K562 (cell line): Measurements from ENCODE around the gene PPP1R3G. TPM values are rescaled to one million over a fixed set of nuclear protein-coding genes. Genes with fewer than 3 reads are reported as not detected.

ENCODE experiments used
- ATAC-seq: fragments of 200-7000 bp; cut with Tn5 transposase; 3 replicates; pipeline ENCODE4 v1.9.1; 2020; ENCODE audit warnings: moderate library complexity
- BruUV-seq: library from RNA; stranded (reverse); fragments of 400-500 nt; replicated peaks from 2 replicates; lab custom pipeline; 2021; lab: Mats Ljungman, UMichigan
- CTCF ChIA-PET: fragments of 300-600 bp; formaldehyde crosslinking; extraction: SDS; loops from one replicate; lab custom pipeline; 2021; ENCODE audit warnings: low intra/inter-chr PET ratio; lab: Yijun Ruan, JAX
- POLR2A ChIA-PET: fragments of 300-600, 350-650 bp; sonication (Branson Sonifier 250); formaldehyde crosslinking; extraction: SDS; loops from one replicate; lab custom pipeline; 2021; ENCODE audit warnings: antibody characterized with exemption, inconsistent platforms; lab: Yijun Ruan, JAX
- DNase-seq, 4 experiments: peaks; one replicate each; pipeline versions ENCODE4 v3.0.0 to v3.0.0-alpha.2; 2011 to 2018; ENCODE audit warnings: low spot score in 3 of 4, mixed read lengths in 3 of 4; ENCODE audit errors: extremely low read depth in 1 of 4
- FAIRE-seq: peaks from 2 replicates; lab custom pipeline; 2011; peaks lifted over from hg19 to GRCh38; lab: Jason Lieb, UNC
- H2AFZ ChIP-seq: 2 replicates; pipeline ENCODE4 v1.6.0; 2011; ENCODE audit warnings: low read depth, low read length, control low read depth, inconsistent platforms
- H3K27ac ChIP-seq: fragments of 200-600 bp; 3 replicates; pipeline ENCODE4 v1.8.0; 2011; ENCODE audit warnings: low read depth, mild to moderate bottlenecking, control low read depth, inconsistent platforms, low read length, moderate library complexity, mixed read lengths; ENCODE audit errors: extremely low read depth
- H3K27me3 ChIP-seq, 2 experiments: fragments of 300-600 bp in 1 of 2; 2 replicates in 1 of 2; 3 replicates in 1 of 2; pipeline versions ENCODE4 v1.6.0 to v1.8.0; 2011; ENCODE audit warnings: inconsistent platforms in 2 of 2, low read length in 2 of 2, mild to moderate bottlenecking in 1 of 2, mixed read lengths in 1 of 2, moderate library complexity in 1 of 2; ENCODE audit not compliant: control insufficient read depth in 2 of 2, insufficient read depth in 2 of 2
- H3K36me3 ChIP-seq: fragments of 300-600 bp; 3 replicates; pipeline ENCODE4 v1.8.0; 2011; ENCODE audit warnings: mild to moderate bottlenecking, low read length, inconsistent platforms; ENCODE audit not compliant: control insufficient read depth, insufficient read depth
- H3K4me1 ChIP-seq, 2 experiments: fragments of 200-600 bp in 1 of 2; replicated peaks in 1 of 2; 2 replicates in 1 of 2; 3 replicates in 1 of 2; pipeline versions ENCODE4 v1.5.1 to v1.8.0; 2011; ENCODE audit warnings: inconsistent platforms in 2 of 2, low read length in 2 of 2, mild to moderate bottlenecking in 1 of 2, mixed read lengths in 1 of 2, moderate library complexity in 1 of 2; ENCODE audit not compliant: control insufficient read depth in 2 of 2, insufficient read depth in 2 of 2
- H3K4me2 ChIP-seq: 2 replicates; pipeline ENCODE4 v1.6.1; 2011; ENCODE audit warnings: low read length, control low read depth, inconsistent platforms, mixed read lengths; ENCODE audit not compliant: insufficient read depth
- H3K4me3 ChIP-seq: fragments of 200-600 bp; sonication (generic), shearing (Covaris generic); 2 replicates; pipeline ENCODE4 v1.5.1; 2016; ENCODE audit warnings: control low read depth, inconsistent platforms
- H3K79me2 ChIP-seq: fragments of 200-600 bp; 3 replicates; pipeline ENCODE4 v1.8.0; 2011; ENCODE audit warnings: low read length, inconsistent platforms; ENCODE audit not compliant: control insufficient read depth, insufficient read depth
- H3K9ac ChIP-seq, 2 experiments: 2 replicates each; pipeline versions ENCODE4 v1.6.0 to v1.6.1; 2011; ENCODE audit warnings: low read depth in 2 of 2, low read length in 2 of 2, control low read depth in 1 of 2, inconsistent platforms in 1 of 2, mild to moderate bottlenecking in 1 of 2, mixed read lengths in 1 of 2; ENCODE audit not compliant: insufficient read depth in 1 of 2
- H3K9me1 ChIP-seq: one replicate; pipeline ENCODE4 v1.6.0; 2011; ENCODE audit warnings: inconsistent platforms, mild to moderate bottlenecking, low read length, moderate library complexity; ENCODE audit not compliant: control insufficient read depth, insufficient read depth
- H3K9me3 ChIP-seq: replicated peaks from 2 replicates; pipeline ENCODE4 v1.5.1; 2011; ENCODE audit warnings: low read depth, low read length, inconsistent platforms; ENCODE audit not compliant: control insufficient read depth, insufficient read depth
- H4K20me1 ChIP-seq: replicated peaks from 2 replicates; pipeline ENCODE4 v1.6.1; 2011; ENCODE audit warnings: low read length, inconsistent platforms, mixed read lengths; ENCODE audit not compliant: control insufficient read depth, insufficient read depth
- ETV1 ChIP-seq: fragments of 450-650 bp; conservative IDR thresholded peaks from 2 replicates; pipeline ENCODE4 v1.6.1; 2016; ENCODE audit warnings: missing genetic modification characterization, control low read depth, low read depth, missing compliant biosample characterization
- GATA2 ChIP-seq: sonication (generic); formaldehyde crosslinking; IDR thresholded peaks from 2 replicates; pipeline ENCODE4 v1.4.0; 2020; ENCODE audit warnings: mild to moderate bottlenecking, missing genetic modification reagents
- RNF2 ChIP-seq: sonication (generic); IDR thresholded peaks from 2 replicates; pipeline ENCODE4 v1.6.1; 2016
- SIRT6 ChIP-seq: IDR thresholded peaks from one replicate; pipeline ENCODE4 v1.6.1; 2012; ENCODE audit warnings: low read depth, mild to moderate bottlenecking, control low read depth, inconsistent platforms, low read length, moderate library complexity
- ZNF551 ChIP-seq: fragments of 250-450 bp; sonication (Bioruptor Pico); IDR thresholded peaks from 2 replicates; pipeline ENCODE4 v1.5.0; 2021; ENCODE audit warnings: mild to moderate bottlenecking, moderate library complexity
- WGBS: fragments of 100-300 bp; shearing (Covaris generic); methylation state at CpG from one replicate; pipeline ENCODE4 v1.1.6; 2016; ENCODE audit warnings: low coverage, mixed read lengths; ENCODE audit not compliant: insufficient coverage; ENCODE audit errors: missing lambda C conversion rate; 5-methylcytosine and 5-hydroxymethylcytosine counted together
- in situ Hi-C: fragments of 300-500 bp; cut with MboI; formaldehyde crosslinking; loops from 4 replicates; pipeline ENCODE4 v1.15.0; 2018; ENCODE audit warnings: inconsistent platforms, mixed read lengths
- intact Hi-C: fragments of 100-400 bp; cut with micrococcal nuclease; formaldehyde crosslinking; loops from 2 replicates; pipeline ENCODE4 v1.14.2; 2022
- polyA plus RNA-seq, 8 experiments: library from polyadenylated mRNA; depleted of rRNA in 4 of 8; stranded (reverse) in 5 of 8; unstranded in 3 of 8; fragments of >200 nt; fragmentation: Nextera tagmentation in 2 of 8; fragmentation: Illumina TruSeq in 1 of 8; extraction: Ambion mirVana in 2 of 8; extraction: Trizol in 1 of 8; gene quantifications; 2 replicates each; pipeline versions ENCODE4 v1.2.1 to v1.2.3, GENCODE V29; 2011 to 2014; ENCODE audit warnings: inconsistent platforms in 1 of 8, missing spikeins in 1 of 8
- total RNA-seq, 7 experiments: library from RNA; depleted of rRNA in 6 of 7; stranded (reverse); fragments of >200 nt in 6 of 7; fragmentation: Illumina TruSeq in 2 of 7; extraction: Trizol in 2 of 7; gene quantifications; 2 replicates each; pipeline versions ENCODE4 v1.2.1 to v1.2.3, GENCODE V29; 2011 to 2021; ENCODE audit warnings: low replicate concordance in 1 of 7
- TF ChIP-seq, protein P1 (sequence below): fragments of 450-650 bp; IDR thresholded peaks from 2 replicates; pipeline ENCODE4 v1.6.1; 2018; ENCODE audit not compliant: partially characterized antibody
- TF ChIP-seq, protein P2 (sequence below): sonication (generic); formaldehyde crosslinking; IDR thresholded peaks from 2 replicates; pipeline ENCODE4 v1.8.0; 2022; ENCODE audit warnings: missing genetic modification reagents, mild to moderate bottlenecking, borderline replicate concordance
- TF ChIP-seq, protein P3 (sequence below): fragments of 450-650 bp; IDR thresholded peaks from 2 replicates; pipeline ENCODE4 v1.6.1; 2016; ENCODE audit warnings: low read depth

PPP1R3G gene
- total and polyA plus RNA-seq, 9 of the 15 experiments (the other 6 are each of a cell fraction or from before 2014, with no cell fraction given): 0.01 to 0.13 (median 0.01) TPM; not detected in 4

DNA sequence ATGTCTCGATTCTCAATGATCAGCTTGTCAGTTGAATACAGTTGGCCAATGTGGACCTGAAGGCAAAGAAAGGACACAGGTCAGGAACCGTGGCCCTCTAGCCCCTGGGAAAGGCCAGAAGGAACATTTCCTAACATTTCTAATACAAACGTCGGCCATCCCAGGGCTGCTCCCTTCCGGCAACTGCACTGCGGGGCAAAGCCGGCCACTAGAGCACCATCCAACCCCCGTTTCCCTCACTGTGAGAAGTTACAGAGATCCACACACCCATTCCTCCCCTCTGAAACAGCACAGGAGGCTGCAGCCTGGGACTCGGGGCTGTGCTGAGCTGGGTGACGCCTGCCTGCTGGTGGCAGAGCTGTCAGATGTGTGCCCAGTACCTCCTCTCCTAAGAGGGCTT lies 24.3 kb downstream of the PPP1R3G start (continued):
- TF ChIP-seq, protein P1, sequence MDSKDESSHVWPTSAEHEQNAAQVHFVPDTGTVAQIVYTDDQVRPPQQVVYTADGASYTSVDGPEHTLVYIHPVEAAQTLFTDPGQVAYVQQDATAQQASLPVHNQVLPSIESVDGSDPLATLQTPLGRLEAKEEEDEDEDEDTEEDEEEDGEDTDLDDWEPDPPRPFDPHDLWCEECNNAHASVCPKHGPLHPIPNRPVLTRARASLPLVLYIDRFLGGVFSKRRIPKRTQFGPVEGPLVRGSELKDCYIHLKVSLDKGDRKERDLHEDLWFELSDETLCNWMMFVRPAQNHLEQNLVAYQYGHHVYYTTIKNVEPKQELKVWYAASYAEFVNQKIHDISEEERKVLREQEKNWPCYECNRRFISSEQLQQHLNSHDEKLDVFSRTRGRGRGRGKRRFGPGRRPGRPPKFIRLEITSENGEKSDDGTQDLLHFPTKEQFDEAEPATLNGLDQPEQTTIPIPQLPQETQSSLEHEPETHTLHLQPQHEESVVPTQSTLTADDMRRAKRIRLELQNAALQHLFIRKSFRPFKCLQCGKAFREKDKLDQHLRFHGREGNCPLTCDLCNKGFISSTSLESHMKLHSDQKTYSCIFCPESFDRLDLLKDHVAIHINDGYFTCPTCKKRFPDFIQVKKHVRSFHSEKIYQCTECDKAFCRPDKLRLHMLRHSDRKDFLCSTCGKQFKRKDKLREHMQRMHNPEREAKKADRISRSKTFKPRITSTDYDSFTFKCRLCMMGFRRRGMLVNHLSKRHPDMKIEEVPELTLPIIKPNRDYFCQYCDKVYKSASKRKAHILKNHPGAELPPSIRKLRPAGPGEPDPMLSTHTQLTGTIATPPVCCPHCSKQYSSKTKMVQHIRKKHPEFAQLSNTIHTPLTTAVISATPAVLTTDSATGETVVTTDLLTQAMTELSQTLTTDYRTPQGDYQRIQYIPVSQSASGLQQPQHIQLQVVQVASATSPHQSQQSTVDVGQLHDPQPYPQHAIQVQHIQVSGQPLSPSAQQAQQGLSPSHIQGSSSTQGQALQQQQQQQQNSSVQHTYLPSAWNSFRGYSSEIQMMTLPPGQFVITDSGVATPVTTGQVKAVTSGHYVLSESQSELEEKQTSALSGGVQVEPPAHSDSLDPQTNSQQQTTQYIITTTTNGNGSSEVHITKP: no peak
- TF ChIP-seq, protein P2, sequence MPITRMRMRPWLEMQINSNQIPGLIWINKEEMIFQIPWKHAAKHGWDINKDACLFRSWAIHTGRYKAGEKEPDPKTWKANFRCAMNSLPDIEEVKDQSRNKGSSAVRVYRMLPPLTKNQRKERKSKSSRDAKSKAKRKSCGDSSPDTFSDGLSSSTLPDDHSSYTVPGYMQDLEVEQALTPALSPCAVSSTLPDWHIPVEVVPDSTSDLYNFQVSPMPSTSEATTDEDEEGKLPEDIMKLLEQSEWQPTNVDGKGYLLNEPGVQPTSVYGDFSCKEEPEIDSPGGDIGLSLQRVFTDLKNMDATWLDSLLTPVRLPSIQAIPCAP (CRISPR knock-in tag): no peak
- TF ChIP-seq RNF2 (no peak), ETV1 (no peak), ZNF551 (CRISPR knock-in tag) (no peak)

DNA sequence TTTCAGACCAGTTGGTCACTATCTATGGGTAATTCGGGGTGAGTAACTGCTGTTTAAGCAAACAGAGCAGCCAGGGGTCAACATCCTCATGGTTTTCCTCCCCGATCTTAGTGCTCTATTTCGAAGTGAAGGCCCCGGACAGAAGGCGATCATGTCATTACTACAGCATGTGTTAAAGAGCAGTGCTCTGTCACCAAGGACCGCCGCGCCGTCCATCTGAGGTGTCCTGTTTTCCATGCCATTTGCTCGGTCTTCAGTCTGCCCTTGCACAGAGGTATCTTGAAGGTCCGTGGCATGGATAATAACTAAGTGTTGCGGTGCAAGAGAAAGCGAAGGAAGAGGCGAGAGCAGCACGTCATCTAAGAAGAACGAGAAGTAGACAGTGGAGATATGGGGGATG lies 25.1 kb downstream of the PPP1R3G start:
- CTCF ChIA-PET: no interaction called here
- Histone ChIP-seq H4K20me1 (peaks cover 14% of the 10 kb centered on the region), H3K79me2 (no peaks in the 10 kb centered on the region), H3K9me1 (no peaks in the 10 kb centered on the region), H3K27me3 (no peaks in the 10 kb centered on the region), H3K36me3 (peaks cover 12% of the 10 kb centered on the region; the same call in 2 of the 3 replicates), H3K4me1 (peaks cover 0 to 2% of the 10 kb centered on the region in 2 experiments; a peak in 2 of 5 replicates), H3K9ac (no peak overlapping the region), H3K9me3 (no peaks in the 10 kb centered on the region), H3K27ac (no peak overlapping the region), H3K4me2 (no peak overlapping the region), H2AFZ (no peak overlapping the region), H3K4me3 (no peak overlapping the region)
- DNase-seq (no peak), FAIRE-seq (no peak), ATAC-seq (no peak)
- no TSS peak for BruUV-seq
- 83% methylated on average over 16 of the region's 16 CpGs for WGBS
- intact Hi-C loops (no loop called here), in situ Hi-C loops (no loop called here)
- POLR2A ChIA-PET: no interaction called here
- TF ChIP-seq SIRT6 (no peak), GATA2 (CRISPR knock-in tag) (no peak)
- TF ChIP-seq, protein P3, sequence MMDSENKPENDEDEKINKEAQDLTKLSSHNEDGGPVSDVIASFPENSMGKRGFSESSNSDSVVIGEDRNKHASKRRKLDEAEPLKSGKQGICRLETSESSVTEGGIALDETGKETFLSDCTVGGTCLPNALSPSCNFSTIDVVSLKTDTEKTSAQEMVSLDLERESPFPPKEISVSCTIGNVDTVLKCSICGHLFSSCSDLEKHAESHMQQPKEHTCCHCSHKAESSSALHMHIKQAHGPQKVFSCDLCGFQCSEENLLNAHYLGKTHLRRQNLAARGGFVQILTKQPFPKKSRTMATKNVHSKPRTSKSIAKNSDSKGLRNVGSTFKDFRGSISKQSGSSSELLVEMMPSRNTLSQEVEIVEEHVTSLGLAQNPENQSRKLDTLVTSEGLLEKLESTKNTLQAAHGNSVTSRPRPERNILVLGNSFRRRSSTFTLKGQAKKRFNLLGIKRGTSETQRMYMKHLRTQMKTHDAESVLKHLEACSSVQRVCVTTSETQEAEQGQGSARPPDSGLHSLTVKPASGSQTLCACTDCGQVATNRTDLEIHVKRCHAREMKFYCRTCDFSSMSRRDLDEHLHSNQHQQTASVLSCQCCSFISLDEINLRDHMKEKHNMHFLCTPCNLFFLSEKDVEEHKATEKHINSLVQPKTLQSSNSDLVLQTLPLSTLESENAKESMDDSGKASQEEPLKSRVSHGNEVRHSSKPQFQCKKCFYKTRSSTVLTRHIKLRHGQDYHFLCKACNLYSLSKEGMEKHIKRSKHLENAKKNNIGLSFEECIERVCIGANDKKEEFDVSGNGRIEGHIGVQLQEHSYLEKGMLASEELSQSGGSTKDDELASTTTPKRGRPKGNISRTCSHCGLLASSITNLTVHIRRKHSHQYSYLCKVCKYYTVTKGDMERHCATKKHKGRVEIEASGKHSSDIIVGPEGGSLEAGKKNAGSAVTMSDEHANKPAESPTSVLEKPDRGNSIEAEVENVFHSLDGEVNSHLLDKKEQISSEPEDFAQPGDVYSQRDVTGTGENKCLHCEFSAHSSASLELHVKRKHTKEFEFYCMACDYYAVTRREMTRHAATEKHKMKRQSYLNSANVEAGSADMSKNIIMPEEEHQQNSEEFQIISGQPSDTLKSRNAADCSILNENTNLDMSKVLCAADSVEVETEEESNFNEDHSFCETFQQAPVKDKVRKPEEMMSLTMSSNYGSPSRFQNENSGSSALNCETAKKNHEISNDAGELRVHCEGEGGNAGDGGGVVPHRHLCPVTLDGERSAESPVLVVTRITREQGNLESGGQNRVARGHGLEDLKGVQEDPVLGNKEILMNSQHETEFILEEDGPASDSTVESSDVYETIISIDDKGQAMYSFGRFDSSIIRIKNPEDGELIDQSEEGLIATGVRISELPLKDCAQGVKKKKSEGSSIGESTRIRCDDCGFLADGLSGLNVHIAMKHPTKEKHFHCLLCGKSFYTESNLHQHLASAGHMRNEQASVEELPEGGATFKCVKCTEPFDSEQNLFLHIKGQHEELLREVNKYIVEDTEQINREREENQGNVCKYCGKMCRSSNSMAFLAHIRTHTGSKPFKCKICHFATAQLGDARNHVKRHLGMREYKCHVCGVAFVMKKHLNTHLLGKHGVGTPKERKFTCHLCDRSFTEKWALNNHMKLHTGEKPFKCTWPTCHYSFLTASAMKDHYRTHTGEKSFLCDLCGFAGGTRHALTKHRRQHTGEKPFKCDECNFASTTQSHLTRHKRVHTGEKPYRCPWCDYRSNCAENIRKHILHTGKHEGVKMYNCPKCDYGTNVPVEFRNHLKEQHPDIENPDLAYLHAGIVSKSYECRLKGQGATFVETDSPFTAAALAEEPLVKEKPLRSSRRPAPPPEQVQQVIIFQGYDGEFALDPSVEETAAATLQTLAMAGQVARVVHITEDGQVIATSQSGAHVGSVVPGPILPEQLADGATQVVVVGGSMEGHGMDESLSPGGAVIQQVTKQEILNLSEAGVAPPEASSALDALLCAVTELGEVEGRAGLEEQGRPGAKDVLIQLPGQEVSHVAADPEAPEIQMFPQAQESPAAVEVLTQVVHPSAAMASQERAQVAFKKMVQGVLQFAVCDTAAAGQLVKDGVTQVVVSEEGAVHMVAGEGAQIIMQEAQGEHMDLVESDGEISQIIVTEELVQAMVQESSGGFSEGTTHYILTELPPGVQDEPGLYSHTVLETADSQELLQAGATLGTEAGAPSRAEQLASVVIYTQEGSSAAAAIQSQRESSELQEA: no peak
